GM21529 (cell line): Measurements from ENCODE around the gene KMT2C.
"Not testable (repeated sequence)": the region's sequence is repeated elsewhere in the genome, so short reads cannot be mapped to it uniquely, and the experiment has no call there.

Experiments used
- ATAC-seq: cut with Tn5 transposase; IDR thresholded peaks from one replicate; pipeline ENCODE4 v1.9.1; 2021; ENCODE audit not compliant: unreplicated experiment

Gene KMT2C

DNA sequence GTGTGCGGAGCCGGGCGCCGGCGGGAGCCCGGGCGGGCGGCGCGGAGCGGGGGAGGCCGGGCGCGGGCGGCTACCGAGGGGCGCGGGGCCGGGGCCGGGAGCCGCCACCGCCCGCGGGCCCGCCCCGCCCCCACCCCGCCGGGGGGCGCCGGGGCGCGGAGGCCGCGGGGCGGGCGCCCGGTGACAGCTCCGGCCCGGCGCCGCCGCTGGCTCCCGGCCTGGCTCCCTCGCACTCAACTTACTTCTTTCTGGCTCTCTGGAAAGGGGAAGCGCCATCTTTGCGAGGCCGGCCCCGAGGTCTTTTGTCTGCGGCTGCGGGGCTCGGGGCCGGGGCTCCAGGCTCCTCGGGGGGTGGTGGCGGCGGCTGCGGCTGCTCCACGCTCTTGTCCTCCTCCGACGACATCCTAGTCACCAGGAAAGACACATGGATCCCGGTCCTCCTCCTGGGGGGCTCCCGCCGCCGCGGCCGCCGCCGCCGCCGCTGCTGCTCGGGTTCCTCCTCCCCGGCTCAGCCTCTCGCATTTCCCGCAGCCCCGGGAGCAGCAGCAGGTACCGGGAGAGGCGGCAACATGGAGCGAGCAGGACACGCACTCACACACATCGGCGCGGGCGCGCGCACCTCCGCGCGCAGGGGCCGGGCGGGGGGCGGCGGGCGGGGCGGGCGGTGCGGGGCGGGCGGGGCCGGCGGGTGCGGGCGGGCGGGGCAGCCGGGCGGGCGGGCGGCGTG, at the start of gene KMT2C:
TSS of gene KMT2C (minus strand) at position 620 of the 727 bp plus-strand sequence. CDS start at position 403, 217 bp downstream.
- peak; percentile 15 for ATAC-seq

- ATAC-seq: no peak
Observed at GRCh38 chr7:152481082-152481481, 45.3 kb upstream of the KMT2C start.

DNA sequence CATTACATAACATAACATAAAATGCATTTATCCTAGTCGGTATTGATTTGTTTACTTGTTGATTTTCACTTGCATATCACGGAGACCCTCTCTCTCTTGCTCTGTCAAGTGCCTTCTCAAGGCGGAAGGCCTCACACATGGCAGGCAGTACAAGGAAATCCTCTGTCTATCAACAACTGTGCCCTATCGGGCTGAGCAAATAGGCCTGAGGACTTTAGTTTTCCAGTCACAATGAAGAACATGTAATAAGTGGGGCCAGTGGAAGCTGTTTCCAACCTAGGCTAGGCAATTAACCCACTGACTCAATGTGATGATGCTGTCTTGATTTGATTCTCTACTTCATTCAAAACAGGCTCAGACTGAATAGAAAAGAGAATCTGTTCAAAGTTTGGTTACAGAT, 44.9 kb upstream of the KMT2C start:
- ATAC-seq: no peak

GRCh38 chr7:152479595-152479994, 43.8 kb upstream of the KMT2C start:
- no peak for ATAC-seq

DNA sequence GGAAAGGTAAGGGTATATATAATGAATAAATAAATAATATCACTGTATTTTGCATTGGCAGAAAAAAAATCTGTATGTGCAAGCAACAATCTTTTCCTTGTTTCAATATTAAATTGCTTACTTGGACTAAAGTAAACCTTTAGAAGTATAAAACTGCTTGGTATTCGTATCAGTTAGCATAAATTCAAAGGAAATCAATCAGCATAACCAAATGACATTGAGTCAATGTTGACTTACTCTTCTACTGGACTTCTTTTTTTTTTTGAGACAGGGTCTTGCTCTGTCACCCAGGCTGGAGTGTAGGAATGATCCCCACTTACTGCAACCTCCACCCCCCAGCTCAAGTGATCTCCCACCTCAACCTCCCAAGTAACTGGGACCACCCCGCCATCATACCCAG, 42.3 kb upstream of the KMT2C start:
- ATAC-seq: no peak

- ATAC-seq: no peak
Observed at GRCh38 chr7:152477079-152477478, 41.3 kb upstream of the KMT2C start.

DNA sequence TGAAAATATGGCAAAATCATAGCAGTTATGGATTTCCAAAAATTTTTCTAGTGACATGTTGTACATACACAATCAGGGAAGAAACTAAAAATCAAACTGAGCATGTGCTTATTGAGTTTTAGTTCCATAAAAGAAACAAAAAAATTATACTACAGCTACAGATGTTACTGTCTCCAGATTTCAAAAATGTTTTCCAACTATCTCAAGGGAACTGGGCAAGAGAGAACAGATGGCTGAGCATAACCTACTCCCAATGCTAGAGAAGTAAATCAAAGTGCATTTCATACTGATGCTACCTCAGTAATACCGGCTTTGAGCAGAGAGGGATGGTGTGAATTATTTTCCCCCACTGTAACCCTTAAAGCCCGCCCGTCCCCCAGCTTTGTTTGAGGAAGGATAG, 40.7 kb upstream of the KMT2C start:
- no peak for ATAC-seq

- ATAC-seq: not testable (repeated sequence)
Observed at GRCh38 chr7:152471023-152471620, 35.3 kb upstream of the KMT2C start.

GRCh38 chr7:152470251-152471022, 34.6 kb upstream of the KMT2C start:
- ATAC-seq: not testable (repeated sequence)

DNA sequence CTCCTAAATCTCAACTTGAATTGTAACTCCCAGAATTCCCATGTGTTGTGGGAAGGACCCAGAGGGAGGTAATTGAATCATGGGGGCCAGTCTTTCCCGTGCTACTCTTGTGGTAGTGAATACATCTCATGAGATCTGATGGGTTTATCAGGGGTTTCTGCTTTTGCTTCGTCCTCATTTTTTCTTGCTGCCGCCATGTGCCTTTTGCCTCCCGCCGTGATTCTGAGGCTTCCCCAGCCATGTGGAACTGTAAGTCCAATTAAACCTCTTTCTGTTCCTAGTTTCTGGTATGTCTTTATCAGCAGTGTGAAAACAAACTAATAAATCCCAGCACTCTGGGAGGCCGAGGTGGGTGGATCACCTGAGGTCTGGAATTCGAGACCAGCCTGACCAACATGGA, 33.8 kb upstream of the KMT2C start:
- ATAC-seq: not testable (repeated sequence)

GRCh38 chr7:152467225-152467624, 31.4 kb upstream of the KMT2C start:
- ATAC-seq: no peak

- ATAC-seq: no peak
Observed at GRCh38 chr7:152465119-152465387, 29.2 kb upstream of the KMT2C start.

- ATAC-seq: peak; percentile 36
Observed at GRCh38 chr7:152464312-152465118, 28.7 kb upstream of the KMT2C start.

- ATAC-seq: peak; percentile 89
Observed at GRCh38 chr7:152463709-152464311, 28.0 kb upstream of the KMT2C start.

GRCh38 chr7:152462995-152463708, 27.3 kb upstream of the KMT2C start:
- ATAC-seq: peak; percentile 16

GRCh38 chr7:152459724-152460251, 24.0 kb upstream of the KMT2C start:
- ATAC-seq: no peak

- ATAC-seq: no peak
Observed at GRCh38 chr7:152451356-152451755, 15.6 kb upstream of the KMT2C start.

DNA sequence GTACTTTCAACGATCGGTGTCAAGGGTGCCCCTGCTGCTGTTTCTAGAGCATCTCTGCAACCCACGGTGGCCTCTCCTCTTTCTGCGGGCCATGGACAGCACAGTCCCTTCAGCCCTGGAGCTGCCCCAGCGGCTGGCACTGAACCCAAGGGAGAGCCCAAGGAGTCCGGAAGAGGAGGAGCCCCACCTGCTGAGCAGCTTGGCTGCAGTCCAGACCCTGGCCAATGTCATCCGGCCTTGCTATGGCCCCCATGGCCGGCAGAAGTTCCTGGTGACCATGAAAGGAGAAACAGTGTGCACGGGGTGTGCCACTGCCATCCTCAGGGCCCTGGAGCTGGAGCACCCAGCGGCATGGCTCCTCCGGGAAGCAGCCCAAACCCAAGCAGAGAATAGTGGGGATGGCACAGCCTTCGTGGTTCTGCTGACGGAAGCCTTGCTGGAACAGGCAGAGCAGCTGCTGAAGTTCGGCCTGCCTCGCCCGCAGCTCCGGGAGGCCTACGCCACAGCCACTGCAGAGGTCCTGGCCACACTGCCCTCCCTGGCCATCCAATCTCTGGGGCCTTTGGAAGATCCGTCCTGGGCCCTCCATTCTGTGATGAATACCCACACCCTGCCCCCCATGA, 9.7 kb upstream of the KMT2C start:
- not testable (repeated sequence) for ATAC-seq

- no peak for ATAC-seq
Observed at GRCh38 chr7:152443586-152443985, 7.8 kb upstream of the KMT2C start.
